ENCODE measurements around the gene KCNQ5. TPM values are rescaled to one million over a fixed set of nuclear protein-coding genes. Genes with fewer than 3 reads are reported as not detected.

KCNQ5 gene
- total RNA-seq, 1 donor from 2014 or later: 1.7 TPM

GRCh38 chr6:73054958-73055357 lies 433.1 kb downstream of the KCNQ5 start:
- no peak overlapping the region for H3K4me3 ChIP-seq (ENCODE audit: low read depth, low read length)
- no peak for DNase-seq (ENCODE audit: low read depth)
- TF ChIP-seq, protein P1, sequence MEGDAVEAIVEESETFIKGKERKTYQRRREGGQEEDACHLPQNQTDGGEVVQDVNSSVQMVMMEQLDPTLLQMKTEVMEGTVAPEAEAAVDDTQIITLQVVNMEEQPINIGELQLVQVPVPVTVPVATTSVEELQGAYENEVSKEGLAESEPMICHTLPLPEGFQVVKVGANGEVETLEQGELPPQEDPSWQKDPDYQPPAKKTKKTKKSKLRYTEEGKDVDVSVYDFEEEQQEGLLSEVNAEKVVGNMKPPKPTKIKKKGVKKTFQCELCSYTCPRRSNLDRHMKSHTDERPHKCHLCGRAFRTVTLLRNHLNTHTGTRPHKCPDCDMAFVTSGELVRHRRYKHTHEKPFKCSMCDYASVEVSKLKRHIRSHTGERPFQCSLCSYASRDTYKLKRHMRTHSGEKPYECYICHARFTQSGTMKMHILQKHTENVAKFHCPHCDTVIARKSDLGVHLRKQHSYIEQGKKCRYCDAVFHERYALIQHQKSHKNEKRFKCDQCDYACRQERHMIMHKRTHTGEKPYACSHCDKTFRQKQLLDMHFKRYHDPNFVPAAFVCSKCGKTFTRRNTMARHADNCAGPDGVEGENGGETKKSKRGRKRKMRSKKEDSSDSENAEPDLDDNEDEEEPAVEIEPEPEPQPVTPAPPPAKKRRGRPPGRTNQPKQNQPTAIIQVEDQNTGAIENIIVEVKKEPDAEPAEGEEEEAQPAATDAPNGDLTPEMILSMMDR (conservative IDR thresholded peaks at IDR 0.05; ENCODE audit: low read depth, low read length): no peak

- no peak overlapping the region for H3K4me3 ChIP-seq (ENCODE audit: low read depth, low read length)
- DNase-seq (ENCODE audit: low read depth): no peak
- TF ChIP-seq, protein P1 (conservative IDR thresholded peaks at IDR 0.05; ENCODE audit: low read depth, low read length): no peak
Observed at GRCh38 chr6:73058736-73059135, 436.9 kb downstream of the KCNQ5 start.

DNA sequence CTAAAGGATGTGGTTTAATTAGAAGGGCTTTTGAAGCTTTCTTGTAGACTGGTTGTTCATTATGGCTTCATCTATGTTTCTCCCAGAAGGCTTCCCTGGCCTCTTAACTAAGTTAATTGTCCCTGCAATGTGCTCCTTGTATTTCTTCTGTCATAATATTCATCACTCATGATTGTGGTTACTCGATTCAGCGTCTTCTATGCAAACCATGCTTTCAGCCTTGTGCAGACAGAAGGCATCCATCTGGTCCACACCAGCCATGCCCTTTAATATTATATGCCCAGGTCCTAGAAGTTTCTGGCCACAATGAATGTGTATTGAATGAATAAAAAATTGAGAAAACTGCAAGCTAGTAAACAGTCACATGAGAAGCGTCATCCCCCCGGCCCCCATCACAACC lies 440.3 kb downstream of the KCNQ5 start:
- no peak for DNase-seq (ENCODE audit: low read depth)
- TF ChIP-seq, protein P1 (conservative IDR thresholded peaks at IDR 0.05; ENCODE audit: low read depth, low read length): no peak
- no peak overlapping the region for H3K4me3 ChIP-seq (ENCODE audit: low read depth, low read length)

GRCh38 chr6:73062837-73063236 lies 441.0 kb downstream of the KCNQ5 start:
- H3K4me3 ChIP-seq (ENCODE audit: low read depth, low read length): no peak overlapping the region
- DNase-seq (ENCODE audit: low read depth): no peak
- TF ChIP-seq, protein P1 (conservative IDR thresholded peaks at IDR 0.05; ENCODE audit: low read depth, low read length): no peak

GRCh38 chr6:73064266-73064665 lies 442.4 kb downstream of the KCNQ5 start:
- H3K4me3 ChIP-seq (ENCODE audit: low read depth, low read length): no peak overlapping the region
- DNase-seq (ENCODE audit: low read depth): no peak
- TF ChIP-seq, protein P1 (conservative IDR thresholded peaks at IDR 0.05; ENCODE audit: low read depth, low read length): no peak

GRCh38 chr6:73073238-73073637 lies 451.4 kb downstream of the KCNQ5 start:
- H3K4me3 ChIP-seq (ENCODE audit: low read depth, low read length): no peak overlapping the region
- no peak for DNase-seq (ENCODE audit: low read depth)
- TF ChIP-seq, protein P1 (conservative IDR thresholded peaks at IDR 0.05; ENCODE audit: low read depth, low read length): no peak

DNA sequence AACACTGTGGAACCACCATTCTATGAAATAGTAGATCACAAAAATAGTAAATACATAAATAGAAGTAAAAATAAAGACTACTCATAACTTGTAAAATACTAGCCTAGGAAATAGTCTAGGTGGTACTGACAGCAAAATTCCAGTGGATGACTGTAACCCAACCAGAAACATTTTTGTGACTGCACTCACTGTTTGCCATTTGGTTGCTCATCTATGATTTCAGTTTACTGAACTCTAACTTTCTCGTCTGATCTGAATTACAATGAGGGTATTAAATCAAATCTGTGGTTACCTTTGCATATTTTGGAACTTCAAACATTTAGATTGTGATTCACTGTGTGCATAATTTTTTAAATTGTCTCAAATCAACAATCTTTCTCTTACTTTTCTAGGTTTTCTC lies 452.3 kb downstream of the KCNQ5 start:
- TF ChIP-seq, protein P1 (conservative IDR thresholded peaks at IDR 0.05; ENCODE audit: low read depth, low read length): no peak
- no peak overlapping the region for H3K4me3 ChIP-seq (ENCODE audit: low read depth, low read length)
- DNase-seq (ENCODE audit: low read depth): no peak

Data from epithelial cell of proximal tubule (primary cell).